NCI-H2171 (cell line): ENCODE data around the gene DOLK.
A peak's percentile ranks its signal among the peaks of the same experiment; 100 is the strongest.

ENCODE experiments used
- DNase-seq: peaks from one replicate; lab custom pipeline; 2025; lab: John Stamatoyannopoulos, UW

Gene DOLK

DNA sequence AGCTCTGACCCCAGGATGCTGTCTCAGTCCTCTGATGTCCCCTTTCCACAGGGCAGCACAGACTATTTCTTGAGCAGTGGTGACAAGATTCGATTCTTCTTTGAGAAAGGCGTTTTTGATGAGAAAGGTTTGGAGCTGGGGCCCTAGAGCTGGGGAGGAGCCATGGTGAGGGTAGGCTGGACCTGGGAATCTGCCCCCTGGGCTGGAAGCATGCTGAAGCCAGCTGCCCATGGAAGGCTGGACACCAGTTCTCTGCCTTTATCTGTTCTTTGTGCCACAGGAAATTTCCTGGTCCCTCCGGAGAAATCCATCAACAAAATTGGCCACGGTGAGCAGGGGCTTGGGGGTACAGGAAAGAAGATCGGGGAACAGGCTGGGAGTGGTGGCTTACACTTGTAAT, 13.7 kb downstream of the DOLK start:
- no peak for DNase-seq

DNA sequence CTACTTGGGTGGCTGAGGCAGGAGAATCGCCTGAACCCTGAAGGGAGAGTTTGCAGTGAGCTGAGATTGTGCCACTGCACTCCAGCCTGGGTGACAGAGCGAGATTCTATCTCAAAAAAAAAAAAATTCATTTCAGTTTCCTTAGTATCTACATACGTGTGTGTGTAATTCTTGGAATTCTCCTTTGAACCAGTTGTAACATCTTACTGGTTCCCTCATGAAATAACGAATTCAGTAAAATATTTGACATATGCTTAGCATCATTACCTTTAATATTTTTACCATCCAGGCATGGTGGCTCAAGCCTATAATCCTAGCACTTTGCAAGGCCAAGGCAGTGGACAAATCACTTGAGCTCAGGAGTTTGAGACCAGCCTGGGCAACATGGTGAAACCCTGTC, 17.8 kb downstream of the DOLK start:
- DNase-seq: no peak

DNA sequence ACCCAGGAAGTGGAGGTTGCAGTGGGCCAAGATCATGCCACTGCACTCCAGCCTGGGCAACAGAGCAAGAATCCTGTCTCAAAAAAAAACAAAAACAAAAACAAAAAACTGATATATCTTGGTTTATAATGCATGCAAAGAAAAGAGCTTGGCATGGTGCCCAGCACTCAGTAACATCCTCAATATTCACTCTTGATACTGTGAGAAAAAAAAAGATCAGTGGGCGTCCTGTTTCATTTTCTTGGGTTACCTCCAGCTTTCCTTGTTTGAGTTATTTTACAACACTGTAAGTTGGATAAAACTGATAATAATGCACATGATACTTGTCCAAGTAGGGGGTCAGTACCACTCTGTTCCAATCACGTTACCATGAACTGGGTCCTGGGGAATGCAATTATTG, 18.8 kb downstream of the DOLK start:
- no peak for DNase-seq

DNA sequence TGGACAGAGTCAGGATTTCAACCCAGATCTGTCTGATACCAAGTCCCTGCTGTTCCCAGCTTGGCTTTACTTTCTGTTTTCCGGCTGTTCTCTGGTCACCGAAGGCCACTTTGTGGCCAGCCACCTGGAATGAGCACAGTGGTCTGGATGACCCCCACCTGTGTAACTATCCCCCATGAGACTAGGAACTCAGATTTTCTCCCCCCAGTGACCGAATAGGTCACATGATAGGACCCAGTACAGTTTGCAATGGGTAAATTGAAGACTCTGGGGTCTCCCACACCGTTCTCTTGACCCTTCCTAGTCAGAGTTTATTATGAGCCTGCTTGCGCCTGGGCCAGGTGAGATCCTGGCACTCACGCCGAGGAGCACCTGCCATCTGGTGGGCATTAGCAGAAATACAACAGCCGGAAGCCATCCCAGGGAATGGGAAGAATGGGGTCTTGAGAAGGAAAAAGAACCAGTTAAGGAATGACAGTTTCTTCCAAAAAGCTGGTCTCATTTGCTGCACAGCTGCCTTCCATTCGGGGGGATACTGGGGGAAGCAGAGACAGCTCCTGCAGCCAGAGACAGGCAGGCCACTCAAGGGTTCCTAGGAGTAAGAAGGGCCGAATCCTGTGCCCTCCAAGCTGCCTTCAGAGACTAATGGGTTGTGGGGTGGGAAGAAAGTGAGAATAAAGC, 19.5 kb downstream of the DOLK start:
- DNase-seq: peak; percentile 67

DNA sequence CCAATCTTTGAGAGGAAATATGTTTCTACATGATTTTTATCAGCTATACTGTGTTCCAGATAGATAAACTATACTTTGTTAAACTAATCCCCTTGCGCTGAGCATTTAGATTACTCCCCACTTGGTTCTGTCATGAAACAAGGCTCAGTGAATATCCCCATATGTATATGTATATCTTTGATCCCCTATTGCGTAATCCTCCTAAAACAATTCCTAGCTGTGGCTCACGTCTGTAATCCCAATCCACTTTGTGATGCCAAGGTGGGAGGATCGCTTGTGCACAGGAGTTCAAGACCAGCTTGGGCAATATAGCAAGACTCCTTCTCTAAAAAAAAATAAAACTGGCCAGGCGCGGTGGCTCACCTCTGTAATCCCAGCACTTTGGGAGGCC, 23.9 kb downstream of the DOLK start:
- DNase-seq: no peak

DNA sequence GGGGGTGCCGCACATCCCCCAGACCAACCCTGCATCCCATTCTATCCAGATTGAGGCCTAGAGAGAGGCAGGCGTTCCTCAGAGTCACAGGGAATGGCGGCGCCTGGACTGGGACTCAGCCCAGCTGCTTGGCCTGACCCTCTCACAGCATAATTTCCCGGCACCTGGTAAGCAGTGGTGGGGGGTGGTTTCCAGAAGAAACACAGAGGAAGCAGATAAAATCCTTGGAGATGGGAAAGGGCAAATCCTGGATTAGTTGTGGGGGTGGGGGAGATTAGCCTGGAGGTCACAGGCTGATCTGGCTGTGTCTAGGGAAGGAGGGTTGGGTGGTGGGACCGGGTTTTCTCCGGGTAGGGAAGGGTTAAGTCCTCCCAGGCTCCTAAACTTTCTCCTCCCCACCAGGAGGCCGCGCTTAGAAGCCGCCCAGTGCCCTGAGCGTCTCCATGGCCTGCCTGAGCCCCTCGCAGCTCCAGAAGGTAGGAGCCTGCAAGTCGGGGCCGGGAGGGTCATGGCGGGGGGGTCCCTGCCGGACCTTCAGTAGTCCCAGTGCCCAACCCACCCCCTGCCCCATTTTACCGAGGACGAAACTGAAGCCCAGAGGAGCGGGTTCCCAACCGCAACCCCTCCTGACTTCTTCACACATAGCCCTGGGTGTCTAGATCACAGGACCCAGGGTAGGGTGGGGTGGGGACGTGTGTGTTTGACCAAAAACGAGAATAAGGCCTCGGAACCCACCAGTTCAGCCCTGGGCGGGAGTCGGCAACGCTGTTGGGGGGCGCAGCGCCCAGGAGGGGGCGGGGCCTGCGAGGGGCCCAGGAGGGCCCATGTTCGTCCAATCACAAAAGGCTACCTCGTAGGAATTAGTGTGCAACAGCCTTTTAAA, 25.3 kb downstream of the DOLK start:
- DNase-seq: no peak

DNA sequence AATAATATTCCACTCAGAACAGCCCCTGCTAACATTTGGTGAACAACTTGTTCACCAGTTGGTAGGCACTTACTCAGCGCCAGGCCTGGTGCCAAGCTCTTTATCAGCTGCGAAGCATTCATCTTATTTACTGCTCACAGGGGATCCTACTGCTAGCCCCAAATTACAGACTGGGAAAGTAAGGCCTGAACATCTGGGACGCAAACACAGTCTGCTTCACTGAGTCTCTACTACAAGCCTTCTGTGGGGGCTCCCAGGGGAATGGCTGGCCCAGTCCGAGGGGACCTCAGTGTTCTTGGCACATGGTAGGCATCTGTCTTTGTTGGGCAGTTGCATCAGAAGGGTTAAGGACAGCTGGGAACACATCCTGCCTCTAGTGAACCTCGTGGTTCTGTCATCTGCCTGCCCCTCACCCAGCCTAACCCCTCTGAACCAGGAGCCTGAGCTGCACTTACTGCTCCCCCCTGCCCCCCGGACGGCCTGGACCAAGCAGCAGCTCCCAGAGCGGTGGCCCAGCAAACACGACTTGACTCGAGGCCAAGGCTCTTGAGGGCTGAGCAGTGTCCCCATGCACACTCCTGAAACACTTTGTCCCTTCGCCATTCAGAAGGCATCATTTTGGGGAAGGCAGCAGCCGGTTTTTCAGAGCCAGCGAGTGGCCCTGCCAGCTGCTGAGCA, 26.9 kb downstream of the DOLK start, which contains the start of gene PHYHD1:
TSS of gene PHYHD1 (plus strand) at position 602 of the 678 bp plus-strand sequence. CDS start 1,342 bp downstream, outside the sequence.
- peak; percentile 82 for DNase-seq

DNA sequence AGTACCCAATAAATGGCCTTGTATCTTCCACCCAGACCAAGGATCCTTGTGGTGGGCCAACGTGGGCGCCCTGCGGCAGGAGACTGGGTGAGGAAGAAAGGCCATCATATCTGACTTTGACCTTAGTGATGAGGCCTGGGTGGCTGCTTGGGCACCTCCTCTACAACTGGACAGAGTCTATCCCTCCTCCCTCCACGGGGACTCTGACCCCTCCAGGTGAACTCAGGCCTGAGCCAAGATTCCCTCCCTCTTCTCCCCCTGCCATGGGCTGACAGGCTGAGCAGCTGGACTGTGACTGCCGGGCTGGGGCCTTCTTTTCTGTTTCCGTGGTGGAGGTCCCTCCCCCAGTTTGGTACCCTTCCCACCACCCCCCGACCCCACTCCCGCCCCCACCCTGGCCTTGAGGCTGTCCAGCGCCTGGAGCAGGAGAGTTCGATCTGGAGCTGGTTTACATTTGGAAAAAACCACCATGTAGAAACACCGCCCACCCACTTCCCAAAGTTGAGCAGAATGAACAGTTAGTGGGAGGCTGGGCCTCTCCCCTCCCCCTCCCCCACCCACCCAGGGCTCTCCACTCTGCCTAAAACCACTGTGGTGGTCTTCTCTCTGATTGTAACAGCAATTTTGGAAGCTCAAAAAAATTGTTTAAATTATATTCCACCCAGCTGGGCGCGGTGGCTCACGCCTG, 27.9 kb downstream of the DOLK start:
- no peak for DNase-seq

DNA sequence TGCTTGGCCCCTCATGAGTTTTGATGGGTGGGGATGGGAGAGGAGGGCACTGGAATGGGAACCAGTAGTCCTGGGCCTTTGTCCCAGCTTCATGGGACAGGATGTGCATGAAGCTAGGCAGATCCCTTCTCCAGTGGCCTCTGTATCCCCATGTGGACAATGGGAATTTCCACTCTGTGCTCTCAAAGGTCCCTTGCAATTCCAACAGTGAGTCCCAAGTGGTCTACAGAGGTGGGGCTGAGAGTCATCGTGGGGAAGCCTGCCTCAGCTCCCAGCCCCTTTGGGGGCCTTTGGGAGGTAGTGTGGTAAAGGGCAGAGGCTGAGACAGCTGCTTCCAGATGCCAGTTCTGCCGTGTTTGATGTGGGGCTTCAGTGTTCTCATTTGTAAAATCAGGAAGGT, 28.5 kb downstream of the DOLK start:
- no peak for DNase-seq

DNA sequence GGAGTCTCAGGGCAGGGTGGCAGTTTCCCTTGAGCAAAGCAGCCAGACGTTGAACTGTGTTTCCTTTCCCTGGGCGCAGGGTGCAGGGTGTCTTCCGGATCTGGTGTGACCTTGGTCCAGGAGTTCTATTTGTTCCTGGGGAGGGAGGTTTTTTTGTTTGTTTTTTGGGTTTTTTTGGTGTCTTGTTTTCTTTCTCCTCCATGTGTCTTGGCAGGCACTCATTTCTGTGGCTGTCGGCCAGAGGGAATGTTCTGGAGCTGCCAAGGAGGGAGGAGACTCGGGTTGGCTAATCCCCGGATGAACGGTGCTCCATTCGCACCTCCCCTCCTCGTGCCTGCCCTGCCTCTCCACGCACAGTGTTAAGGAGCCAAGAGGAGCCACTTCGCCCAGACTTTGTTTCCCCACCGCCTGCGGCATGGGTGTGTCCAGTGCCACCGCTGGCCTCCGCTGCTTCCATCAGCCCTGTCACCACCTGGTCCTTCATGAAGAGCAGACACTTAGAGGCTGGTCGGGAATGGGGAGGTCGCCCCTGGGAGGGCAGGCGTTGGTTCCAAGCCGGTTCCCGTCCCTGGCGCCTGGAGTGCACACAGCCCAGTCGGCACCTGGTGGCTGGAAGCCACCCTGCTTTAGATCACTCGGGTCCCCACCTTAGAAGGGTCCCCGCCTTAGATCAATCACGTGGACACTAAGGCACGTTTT, 30.1 kb downstream of the DOLK start:
- DNase-seq: no peak

DNA sequence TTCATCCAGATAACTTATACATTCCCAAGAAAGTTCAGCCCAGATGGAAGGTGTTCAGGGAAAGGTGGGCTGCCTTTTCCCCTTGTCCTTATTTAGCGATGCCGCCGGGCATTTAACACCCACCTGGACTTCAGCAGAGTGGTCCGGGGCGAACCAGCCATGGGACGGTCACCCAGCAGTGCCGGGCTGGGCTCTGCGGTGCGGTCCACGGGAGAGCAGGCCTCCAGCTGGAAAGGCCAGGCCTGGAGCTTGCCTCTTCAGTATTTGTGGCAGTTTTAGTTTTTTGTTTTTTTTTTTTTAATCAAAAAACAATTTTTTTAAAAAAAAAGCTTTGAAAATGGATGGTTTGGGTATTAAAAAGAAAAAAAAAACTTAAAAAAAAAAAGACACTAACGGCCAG, 30.7 kb downstream of the DOLK start:
- DNase-seq: no peak

DNA sequence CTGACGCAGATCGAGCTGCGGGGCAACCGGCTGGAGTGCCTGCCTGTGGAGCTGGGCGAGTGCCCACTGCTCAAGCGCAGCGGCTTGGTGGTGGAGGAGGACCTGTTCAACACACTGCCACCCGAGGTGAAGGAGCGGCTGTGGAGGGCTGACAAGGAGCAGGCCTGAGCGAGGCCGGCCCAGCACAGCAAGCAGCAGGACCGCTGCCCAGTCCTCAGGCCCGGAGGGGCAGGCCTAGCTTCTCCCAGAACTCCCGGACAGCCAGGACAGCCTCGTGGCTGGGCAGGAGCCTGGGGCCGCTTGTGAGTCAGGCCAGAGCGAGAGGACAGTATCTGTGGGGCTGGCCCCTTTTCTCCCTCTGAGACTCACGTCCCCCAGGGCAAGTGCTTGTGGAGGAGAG, 31.2 kb downstream of the DOLK start:
- DNase-seq: no peak

DNA sequence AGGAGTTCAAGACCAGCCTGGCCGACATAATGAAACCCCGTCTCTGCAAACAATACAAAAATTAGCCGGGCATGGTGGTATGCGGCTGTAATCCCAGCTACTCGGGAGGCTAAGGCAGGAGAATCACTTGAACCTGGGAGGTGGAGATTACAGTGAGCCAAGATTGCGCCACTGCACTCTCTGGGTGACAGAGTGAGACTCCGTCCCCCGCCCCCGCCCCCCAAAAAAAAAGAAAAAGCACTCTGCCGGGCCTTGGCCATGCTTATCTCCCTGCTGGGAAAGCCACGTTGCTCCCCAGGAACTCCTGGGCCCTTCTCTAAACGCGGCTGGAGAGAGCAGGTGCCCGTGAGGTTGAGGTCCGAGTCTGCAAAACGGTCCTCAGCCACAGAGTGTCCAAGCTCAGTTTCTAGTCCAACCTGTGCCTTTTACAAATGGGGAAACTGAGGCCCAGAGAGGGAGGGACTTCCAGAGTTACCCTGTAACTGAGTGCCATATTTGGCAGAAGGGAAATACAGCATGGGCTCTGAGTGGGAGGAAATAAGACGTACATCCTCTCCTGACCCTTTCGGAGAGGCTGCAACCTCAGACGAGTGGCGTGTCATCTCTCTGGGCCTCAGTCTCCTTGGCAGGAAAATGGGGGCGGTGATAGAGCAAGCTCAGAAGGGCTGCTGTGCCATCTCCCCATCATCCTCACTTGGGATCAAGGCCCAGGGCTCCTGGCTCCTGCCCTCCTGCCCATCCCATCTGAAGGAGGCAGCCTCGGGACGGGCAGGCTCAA, 33.2 kb downstream of the DOLK start:
- DNase-seq: no peak

DNA sequence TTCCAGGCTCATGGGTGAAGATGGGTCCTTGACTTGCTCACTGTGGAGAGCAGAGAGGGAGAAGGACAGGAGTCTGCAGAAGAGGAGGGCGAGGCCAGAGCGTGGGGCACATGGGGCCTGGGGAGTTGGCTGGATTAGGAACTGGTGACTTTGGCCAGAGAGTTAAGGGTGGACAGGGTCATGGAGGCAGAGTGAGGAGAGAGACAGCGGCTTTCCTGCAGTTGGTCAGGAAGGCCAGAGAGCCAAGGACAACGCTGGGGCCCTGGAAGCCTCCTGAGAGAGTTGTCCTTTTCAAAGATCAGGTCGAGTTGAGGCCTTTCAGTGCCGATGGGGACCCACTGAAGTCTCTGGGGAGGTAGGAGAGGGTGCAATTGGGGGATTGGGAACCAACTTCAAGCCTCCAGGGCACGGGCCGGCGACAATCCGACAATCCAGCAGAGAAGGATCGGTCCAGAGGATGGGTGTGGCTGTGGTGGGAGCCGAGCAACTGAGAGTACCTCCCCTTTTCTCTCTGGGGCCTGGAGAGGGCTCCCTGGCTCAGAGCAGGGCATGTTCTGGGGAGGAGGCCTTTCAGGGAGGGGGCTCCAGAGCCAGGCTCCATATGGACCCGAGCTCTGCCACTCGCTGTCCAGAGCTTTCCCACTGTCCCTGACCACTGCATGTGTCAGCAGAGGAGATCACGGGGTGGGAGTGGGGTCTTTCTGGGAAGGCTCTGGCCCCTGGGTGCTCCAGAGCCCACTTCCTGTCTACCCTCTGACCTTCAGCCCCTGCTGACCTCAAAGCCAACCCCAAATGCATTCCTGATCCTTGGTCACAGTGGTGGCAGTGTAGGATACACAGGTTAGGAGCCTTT, 34.1 kb downstream of the DOLK start:
- DNase-seq: no peak

DNA sequence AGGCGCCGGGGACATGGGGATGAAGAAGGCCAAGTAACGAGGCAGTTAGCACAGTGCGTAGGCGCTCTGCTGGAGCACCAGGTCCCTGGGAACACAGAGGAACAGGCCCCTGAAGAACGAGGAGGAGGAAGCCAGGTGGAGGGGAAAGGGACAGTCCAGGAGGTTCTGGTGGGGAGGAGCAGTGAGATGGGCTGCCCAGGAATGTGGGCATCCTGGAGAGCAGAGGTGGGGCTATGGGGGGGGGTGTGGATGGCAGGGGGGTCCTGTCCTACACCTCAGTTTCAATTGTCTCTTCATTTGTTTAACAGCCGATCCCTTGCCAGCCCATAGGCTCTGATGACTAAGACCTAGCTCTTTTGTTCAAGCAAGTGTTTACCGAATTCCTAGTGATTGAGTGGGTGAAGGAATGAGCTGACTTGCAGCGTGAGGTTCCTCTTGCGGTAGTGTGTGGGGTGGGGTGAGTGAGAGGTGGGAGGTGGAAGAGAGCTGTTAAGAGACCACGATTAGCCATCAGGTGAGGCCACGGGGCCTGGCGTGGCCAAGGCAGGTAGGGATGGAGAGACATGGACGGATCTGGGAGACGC, 35.0 kb downstream of the DOLK start:
- DNase-seq: no peak

DNA sequence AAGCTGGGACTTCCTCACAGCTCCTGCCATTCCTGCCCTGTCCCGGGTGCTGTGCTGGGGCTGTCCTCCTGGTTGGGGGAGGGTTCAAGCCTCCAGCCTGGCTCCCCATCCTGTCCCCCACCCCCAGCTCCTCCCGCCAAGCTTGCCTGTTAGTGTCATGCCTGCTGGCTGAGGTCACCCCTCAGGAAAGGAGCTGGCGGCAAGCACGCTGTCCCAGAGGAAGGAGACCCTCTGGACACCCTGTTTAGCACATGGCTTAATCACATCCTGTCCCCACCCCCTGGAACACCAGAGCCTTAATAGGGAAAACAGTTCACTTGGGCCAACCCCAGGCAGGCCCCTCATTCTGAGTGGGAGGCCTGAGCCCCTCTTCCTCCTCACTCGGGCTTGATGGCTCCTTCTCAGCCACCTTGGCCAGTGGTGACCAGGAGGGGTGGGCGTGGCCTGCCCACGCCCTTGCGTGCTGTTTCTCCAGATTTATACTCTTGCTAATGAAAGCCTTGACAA, 35.8 kb downstream of the DOLK start:
- DNase-seq: no peak

DNA sequence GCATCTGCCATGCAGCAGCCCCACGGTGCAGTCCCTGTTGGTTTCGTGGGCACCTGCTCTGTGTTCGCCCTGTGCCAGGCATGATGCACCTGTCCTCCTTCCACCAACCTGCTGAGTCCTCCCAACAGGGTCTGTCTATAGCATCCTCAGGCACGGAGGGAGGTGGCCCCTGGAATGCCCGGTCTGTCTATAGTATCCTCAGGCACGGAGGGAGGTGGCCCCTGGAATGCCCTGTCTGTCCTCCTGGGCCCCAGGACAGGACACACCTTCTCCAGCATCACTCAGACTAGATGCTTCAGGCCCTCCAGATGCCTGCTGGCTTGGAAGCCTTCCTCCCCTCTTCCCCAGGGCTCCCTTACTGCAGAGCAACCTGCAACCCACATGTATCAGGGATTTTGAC, 36.5 kb downstream of the DOLK start:
- no peak for DNase-seq

DNA sequence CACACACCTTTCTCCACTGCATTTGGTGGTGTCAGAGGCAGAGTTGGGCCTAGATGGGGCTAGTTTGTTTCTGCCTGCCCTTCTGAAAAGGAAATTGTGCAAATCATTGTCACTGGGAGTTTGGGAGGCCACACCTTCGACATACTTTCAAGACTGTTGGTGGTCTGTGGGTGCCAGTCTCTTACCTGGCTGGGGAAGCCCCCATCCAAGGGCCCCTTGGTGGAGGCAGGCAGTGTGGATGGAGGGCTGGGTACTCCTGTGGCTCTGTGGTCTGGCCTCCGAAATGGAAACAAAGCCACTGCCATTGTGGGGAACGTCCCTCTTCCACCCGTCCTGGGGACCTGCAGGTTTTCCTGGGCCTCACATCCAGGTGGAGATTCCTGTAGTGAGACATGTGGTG, 37.5 kb downstream of the DOLK start:
- no peak for DNase-seq

DNA sequence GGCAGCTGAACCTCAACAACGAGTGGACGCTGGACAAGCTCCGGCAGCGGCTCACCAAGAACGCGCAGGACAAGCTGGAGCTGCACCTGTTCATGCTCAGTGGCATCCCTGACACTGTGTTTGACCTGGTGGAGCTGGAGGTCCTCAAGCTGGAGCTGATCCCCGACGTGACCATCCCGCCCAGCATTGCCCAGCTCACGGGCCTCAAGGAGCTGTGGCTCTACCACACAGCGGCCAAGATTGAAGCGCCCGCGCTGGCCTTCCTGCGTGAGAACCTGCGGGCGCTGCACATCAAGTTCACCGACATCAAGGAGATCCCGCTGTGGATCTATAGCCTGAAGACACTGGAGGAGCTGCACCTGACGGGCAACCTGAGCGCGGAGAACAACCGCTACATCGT, 39.0 kb downstream of the DOLK start:
- no peak for DNase-seq
